OCI-LY1 (cell line): ENCODE measurements around the gene CSAD.

Experiments used
- CTCF ChIP-seq: fragments of 200-600 bp; sonication (generic), shearing (Covaris generic); IDR thresholded peaks from 2 replicates; pipeline ENCODE4 v1.5.1; 2017; ENCODE audit warnings: mild to moderate bottlenecking, antibody characterized with exemption, low read length, moderate library complexity, mixed read lengths
- EZH2 ChIP-seq: fragments of 200-600 bp; sonication (generic), shearing (Covaris generic); IDR thresholded peaks from 2 replicates; pipeline ENCODE4 v1.8.0; 2017; ENCODE audit warnings: borderline replicate concordance, mixed run types, mild to moderate bottlenecking, antibody characterized with exemption, low read length, moderate library complexity, mixed read lengths

DNA sequence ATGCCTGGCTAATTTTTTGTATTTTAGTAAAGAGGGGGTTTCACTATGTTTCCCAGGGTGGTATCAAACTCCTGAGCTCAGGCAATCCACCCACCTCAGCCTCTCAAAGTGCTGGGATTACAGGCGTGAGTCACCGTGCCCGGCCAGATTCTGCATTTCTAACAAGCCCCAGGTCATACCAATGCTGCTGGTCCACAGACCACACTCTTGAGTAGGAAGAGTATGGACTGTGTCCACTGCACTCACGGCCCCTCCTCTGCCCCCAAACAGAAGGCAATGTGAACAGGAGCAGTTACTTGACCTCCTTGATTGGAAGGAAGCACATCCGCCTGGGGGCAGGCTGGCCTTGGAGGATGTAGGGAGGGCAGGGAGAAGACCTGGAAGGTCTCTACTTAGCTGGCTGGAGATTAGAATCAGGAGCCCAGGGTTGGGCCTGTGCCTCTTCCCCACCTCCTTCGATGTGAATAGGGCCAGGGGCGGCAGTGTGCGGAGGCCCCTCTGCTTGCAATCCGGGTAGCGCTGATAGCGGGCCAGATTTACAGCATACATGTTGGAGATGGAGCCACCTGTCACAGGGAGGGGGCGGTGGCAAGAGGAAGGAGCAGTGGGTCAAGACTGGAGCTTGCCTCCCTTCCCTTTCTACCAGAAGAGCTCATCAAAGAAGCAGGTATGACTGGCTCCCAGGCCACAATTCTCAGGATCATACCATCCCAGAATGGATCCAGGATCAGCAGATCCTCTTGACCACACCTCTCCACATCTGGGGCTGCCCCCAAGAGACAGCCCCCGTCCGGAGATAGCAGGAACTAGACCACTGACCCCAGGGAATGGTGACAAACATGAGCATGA is 9.6 kb downstream of the CSAD start:
- TF ChIP-seq CTCF (no peak), EZH2 (no peak)
